Femur (tissue), 1 donor: Measurements from ENCODE around the gene ZC3H15.

Experiments used
- DNase-seq: peaks from one replicate; pipeline ENCODE4 v3.0.0-alpha.2; 2017

ZC3H15 gene

DNA sequence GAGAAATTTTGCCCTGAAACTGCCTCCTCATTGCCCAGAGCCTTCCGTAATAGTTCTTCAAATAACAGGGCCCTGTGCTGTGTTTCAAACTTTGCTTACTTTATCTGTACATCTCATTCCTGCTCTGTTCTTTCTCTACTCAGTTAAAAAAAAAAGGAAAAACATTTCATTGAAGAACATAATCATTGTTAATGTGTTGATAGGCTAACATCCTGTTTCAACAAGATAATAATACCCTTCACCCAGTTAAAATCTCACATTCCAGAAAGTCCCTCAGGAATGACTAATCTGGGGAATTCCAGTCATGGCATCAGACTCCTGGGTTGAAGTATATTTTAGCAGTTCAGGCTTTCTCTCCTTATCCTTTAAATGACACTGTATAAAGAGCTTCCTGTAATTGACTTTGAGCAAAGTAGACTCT lies 58.2 kb downstream of the ZC3H15 start:
- no peak for DNase-seq

DNA sequence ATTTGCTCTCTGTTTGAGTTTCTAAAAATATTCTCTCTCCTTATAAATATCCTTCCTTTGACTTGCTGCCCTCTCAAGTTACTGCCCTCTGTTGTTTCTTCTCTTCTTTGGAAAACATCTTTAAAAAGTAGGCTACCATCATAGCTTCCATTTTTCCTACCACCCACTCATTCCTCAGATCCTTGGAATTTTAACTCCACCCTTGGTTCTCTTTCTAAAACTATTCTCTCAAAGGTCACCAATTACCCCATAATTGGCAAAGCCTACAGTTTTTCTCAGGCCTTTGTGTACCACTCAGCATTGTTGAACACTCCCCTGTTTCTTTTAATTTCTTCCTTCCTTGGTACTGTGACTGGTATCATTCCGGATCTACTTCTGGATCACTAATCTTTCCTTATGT lies 60.8 kb downstream of the ZC3H15 start:
- DNase-seq, result no peak

DNA sequence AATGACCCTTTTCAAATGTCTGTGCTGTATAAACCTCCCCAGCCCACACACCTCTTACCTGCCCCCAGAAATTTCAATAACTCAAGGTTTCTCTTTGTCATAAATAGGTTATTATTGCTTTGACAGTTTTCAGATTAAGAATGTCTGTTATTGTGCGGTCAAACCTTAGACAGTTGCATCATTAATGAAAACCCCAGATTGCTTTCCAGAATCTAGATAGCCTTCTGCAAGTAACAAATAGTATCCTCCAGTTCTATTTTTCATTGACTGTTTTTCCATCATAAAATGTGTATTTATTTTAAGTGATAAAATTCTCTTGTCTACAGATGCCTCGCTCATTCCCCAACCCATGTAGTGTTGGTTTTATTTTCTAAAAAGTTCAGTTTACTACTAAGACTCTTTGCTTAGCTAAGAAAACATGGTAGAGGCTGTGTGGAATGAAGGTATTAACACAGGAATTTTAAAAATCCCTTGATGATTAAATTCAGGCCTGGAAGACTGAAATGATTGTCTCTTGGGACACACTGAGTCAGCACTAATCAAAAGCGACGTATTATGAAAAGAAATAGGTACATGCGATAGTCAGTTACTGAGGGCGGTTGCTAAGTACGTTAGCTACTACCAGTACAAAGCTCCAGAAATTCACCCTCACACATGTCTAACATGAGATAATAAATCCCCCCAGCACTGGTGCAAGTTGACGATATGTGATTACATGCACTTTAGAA lies 65.4 kb downstream of the ZC3H15 start:
- DNase-seq, result no peak

DNA sequence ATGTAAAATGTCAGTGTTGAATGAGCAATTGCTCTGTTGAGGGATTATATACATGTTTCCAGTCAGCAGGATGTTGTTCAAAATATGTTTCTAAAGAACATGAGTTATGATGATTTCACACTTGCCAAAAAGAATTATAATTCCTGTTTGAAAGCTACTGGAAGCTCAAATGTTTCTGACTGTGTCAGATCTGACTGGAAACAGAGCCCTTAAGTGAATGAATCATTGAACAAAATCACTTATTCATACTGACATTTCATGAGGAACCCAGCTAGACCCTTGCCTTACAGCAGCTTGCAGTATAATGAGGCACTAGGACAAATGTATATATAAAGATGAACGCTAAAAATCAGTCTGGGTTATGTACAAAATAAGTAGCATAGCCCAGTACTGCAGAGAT lies 68.4 kb downstream of the ZC3H15 start:
- no peak for DNase-seq

DNA sequence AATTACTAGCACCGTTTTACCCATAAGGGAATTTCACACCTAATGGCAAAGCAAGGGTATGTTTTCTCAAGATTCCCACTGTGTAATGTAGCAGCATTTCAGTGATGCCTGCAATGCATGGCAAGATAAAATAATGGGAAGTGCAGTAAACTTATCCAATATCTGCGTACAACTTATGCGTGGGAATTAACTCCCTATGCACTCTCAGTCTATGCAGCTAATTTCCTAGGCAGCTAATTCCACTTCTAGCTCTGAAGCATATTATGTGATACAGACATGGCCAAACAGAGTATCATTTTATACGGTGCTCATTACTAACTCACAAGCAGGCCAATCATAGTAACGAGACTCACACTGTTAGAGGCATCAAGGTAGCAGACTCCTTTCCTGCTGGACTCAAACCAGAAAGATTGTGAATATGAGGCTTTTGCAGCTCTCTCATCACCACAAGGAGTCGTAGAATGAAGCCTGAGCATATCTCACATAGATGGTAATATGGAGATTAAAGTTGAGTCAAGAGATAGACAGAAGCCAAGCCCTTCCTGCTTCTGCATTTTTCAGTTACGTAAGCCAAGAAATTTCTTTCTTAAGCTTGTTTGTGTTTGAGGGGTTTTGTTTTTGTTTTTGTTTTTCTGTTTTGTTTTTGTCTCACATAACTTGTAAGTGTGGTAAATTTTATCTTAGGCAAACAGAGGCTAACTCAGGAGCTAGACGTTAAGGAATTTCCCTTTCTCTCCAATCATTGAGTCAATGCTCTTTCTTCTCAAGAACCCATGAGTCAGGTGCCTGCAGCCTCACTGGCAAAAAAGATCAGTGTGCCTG lies 69.0 kb downstream of the ZC3H15 start:
- DNase-seq, result no peak

DNA sequence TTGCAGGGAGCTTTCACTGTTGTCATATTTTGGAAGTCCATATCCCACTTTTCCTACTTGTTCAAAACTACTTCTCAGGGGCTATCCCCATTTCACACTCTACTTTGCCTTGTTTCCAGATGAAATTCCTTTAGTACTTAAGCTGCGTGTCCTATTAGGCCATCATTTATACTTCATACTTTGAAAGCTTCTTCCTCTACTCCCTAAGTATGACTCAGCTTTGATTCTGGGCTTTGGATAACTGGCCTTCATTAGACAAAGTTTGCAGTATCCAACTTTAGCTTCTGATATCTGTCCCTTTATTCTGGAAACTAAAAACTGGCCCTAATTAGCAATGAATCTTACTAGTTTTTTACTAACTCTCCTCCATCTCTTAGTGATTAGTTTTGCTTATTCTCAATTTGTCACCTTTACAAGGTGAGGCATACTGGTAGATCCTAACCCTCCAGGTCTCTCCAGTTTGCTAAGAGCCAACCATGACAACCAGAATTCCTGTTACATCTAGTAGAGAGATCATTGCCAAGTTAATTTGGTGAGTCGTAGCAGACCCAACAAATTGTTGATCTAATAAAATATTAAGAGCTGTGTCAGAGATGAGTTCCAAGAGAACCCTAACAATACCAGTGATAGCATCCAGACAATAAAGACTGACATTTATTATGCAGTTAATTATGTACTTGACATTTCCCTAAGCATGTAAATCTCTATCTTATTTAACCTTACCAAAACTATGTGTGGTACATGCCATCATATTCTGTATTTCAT lies 72.6 kb downstream of the ZC3H15 start:
- no peak for DNase-seq
